Measurements from ENCODE around the gene WDR91. TPM values are rescaled to one million over a fixed set of nuclear protein-coding genes. Genes with fewer than 3 reads are reported as not detected.

The WDR91 gene
- total and polyA plus RNA-seq, 7 experiments from 2014 or later, result 3.5 to 59.2 (median 29.6) TPM

Small RNA genes within 50 kb of the gene (microRNA-seq; reads per million reads assigned to microRNA genes)
- gene MIR6509 (ENCODE audit: borderline microRNAs expressed), result not detected

Other genes with a start within 250 kb of the WDR91 start
- 1 to 10 TPM; 2.1 to 6.6 (median 3.8) TPM for gene AGBL3, start 225.0 kb downstream of the WDR91 start, total RNA-seq
- under 1 TPM; 0.51 to 0.54 TPM for gene AGBL3, start 225.0 kb downstream of the WDR91 start, polyA plus RNA-seq
- gene TMEM140, start 63.5 kb downstream of the WDR91 start, total RNA-seq, result 10 to 100 TPM; 17.8 to 44.7 (median 20.4) TPM
- 10 to 100 TPM; 16.8 to 29.4 TPM for gene TMEM140, start 63.5 kb downstream of the WDR91 start, polyA plus RNA-seq
- gene CYREN, start 40.8 kb downstream of the WDR91 start, total RNA-seq, result 10 to 100 TPM; 25.6 to 50.7 (median 32.0) TPM
- 10 to 100 TPM; 51.6 to 67.9 TPM for gene CYREN, start 40.8 kb downstream of the WDR91 start, polyA plus RNA-seq
- not detected for gene STRA8, start 22.3 kb upstream of the WDR91 start, total RNA-seq
- not detected for gene STRA8, start 22.3 kb upstream of the WDR91 start, polyA plus RNA-seq